Uterus (tissue), 4 donors: Measurements from ENCODE around the gene AQP1. TPM values are rescaled to one million over a fixed set of nuclear protein-coding genes. Genes with fewer than 3 reads are reported as not detected.

Source experiments
- DNase-seq, 2 donors: peaks; one replicate each; pipeline ENCODE4 v3.0.0-alpha.2; 2019 to 2020
- H3K27ac ChIP-seq, 2 donors: fragments of 200-600 bp; sonication (generic); 1 replicate in 1 of 2; 2 replicates in 1 of 2; pipeline ENCODE4 v1.5.1; 2016 to 2018
- H3K27me3 ChIP-seq, 2 donors: fragments of 200-600 bp; sonication (generic); one replicate each; pipeline ENCODE4 v1.5.1; 2018 to 2019; ENCODE audit warnings: control low read depth in 1 of 2
- H3K36me3 ChIP-seq, 2 donors: fragments of 200-600 bp; sonication (generic); one replicate each; pipeline ENCODE4 v1.5.1; 2019; ENCODE audit warnings: control low read depth in 1 of 2
- H3K4me1 ChIP-seq, 2 donors: fragments of 200-600 bp; sonication (generic); one replicate each; pipeline ENCODE4 v1.5.1; 2018 to 2019; ENCODE audit warnings: control low read depth in 1 of 2
- H3K4me3 ChIP-seq, 2 donors: fragments of 200-600 bp; sonication (generic); 1 replicate in 1 of 2; 2 replicates in 1 of 2; pipeline ENCODE4 v1.5.1; 2018 to 2019; ENCODE audit warnings: mild to moderate bottlenecking in 1 of 2
- H3K9me3 ChIP-seq, 2 donors: fragments of 200-600 bp; sonication (generic); one replicate each; pipeline ENCODE4 v1.5.1; 2019; ENCODE audit warnings: control low read depth in 1 of 2
- CTCF ChIP-seq, 4 experiments: fragments of 200-600 bp in 2 of 4; fragments of 450-650 bp in 2 of 4; sonication (generic) in 2 of 4; IDR thresholded peaks; one replicate each; pipeline ENCODE4 v1.5.1; 2016 to 2019; ENCODE audit warnings: antibody characterized with exemption in 4 of 4, mild to moderate bottlenecking in 2 of 4, moderate library complexity in 1 of 4
- POLR2A ChIP-seq, 2 donors: fragments of 450-650 bp; IDR thresholded peaks; one replicate each; pipeline ENCODE4 v1.6.1; 2016; ENCODE audit warnings: antibody characterized with exemption in 2 of 2, mild to moderate bottlenecking in 1 of 2, moderate library complexity in 1 of 2
- intact Hi-C: fragments of 100-400 bp; cut with DNase I; formaldehyde crosslinking; loops from one replicate; pipeline ENCODE4 v1.15.1; 2023; ENCODE audit warnings: low total_unique reads
- total RNA-seq, 4 donors: library from RNA; depleted of rRNA in 3 of 4; stranded (reverse); fragments of >200 nt in 3 of 4; gene quantifications; one replicate each; pipeline versions ENCODE4 v1.1.0 to v1.2.4, GENCODE V29; 2014 to 2023
- donor health status: DM: yes; HTN: yes; CAD: no.

The AQP1 gene
- total RNA-seq, 4 donors from 2014 or later: 69.6 to 477 (median 370) TPM

GRCh38 chr7:30920584-30921539 lies 9.2 kb downstream of the AQP1 start:
- Histone ChIP-seq H3K27ac (peak overlapping the region; percentile 33 to 53), H3K9me3 (no peaks in the 10 kb centered on the region), H3K4me1 (peaks cover 0 to 6% of the 10 kb centered on the region in 2 donors), H3K4me3 (no peak overlapping the region), H3K27me3 (no peaks in the 10 kb centered on the region), H3K36me3 (no peaks in the 10 kb centered on the region)
- TF ChIP-seq CTCF (IDR thresholded peaks at IDR 0.05) (no peak), POLR2A (IDR thresholded peaks at IDR 0.05) (no peak)
- intact Hi-C loops: no loop called here
- DNase-seq: peak; percentile 22 to 28

- Histone ChIP-seq H3K27ac (peak overlapping the region; percentile 20 to 53), H3K36me3 (no peaks in the 10 kb centered on the region), H3K9me3 (no peaks in the 10 kb centered on the region), H3K4me3 (no peak overlapping the region), H3K4me1 (peaks cover 0 to 6% of the 10 kb centered on the region in 2 donors), H3K27me3 (no peaks in the 10 kb centered on the region)
- TF ChIP-seq POLR2A (IDR thresholded peaks at IDR 0.05) (no peak), CTCF (IDR thresholded peaks at IDR 0.05) (no peak)
- DNase-seq: peak; percentile 12 to 13
- intact Hi-C loops: no loop called here
These were observed 10.1 kb downstream of the AQP1 start for GRCh38 chr7:30921540-30922401.

GRCh38 chr7:30922596-30922995 lies 10.9 kb downstream of the AQP1 start:
- no peak overlapping the region for H3K27ac ChIP-seq
- no peaks in the 10 kb centered on the region for H3K27me3 ChIP-seq
- H3K36me3 ChIP-seq: no peaks in the 10 kb centered on the region
- intact Hi-C loops: no loop called here
- DNase-seq: peak in 1 of 2 donors; percentile 11
- H3K4me3 ChIP-seq: no peak overlapping the region
- TF ChIP-seq CTCF (IDR thresholded peaks at IDR 0.05) (no peak), POLR2A (IDR thresholded peaks at IDR 0.05) (no peak)
- peaks cover 0 to 6% of the 10 kb centered on the region in 2 donors for H3K4me1 ChIP-seq
- no peaks in the 10 kb centered on the region for H3K9me3 ChIP-seq

GRCh38 chr7:30923009-30923773 lies 11.5 kb downstream of the AQP1 start:
- H3K27ac ChIP-seq: no peak overlapping the region

More at GRCh38 chr7:30923009-30923773, 11.5 kb downstream of the AQP1 start:
- peak in 1 of 2 donors; percentile 14 for DNase-seq
- Histone ChIP-seq H3K27me3 (no peaks in the 10 kb centered on the region), H3K36me3 (no peaks in the 10 kb centered on the region), H3K4me1 (peaks cover 0 to 6% of the 10 kb centered on the region in 2 donors), H3K9me3 (no peaks in the 10 kb centered on the region), H3K4me3 (no peak overlapping the region)
- TF ChIP-seq CTCF (IDR thresholded peaks at IDR 0.05) (no peak), POLR2A (IDR thresholded peaks at IDR 0.05) (no peak)
- intact Hi-C loops: no loop called here
